H1 (cell line): Measurements from ENCODE around the gene C16orf54.

Experiments
- CREB1 ChIP-seq: IDR thresholded peaks from 2 replicates; pipeline ENCODE4 v1.6.1; 2012; ENCODE audit warnings: inconsistent platforms
- MAFK ChIP-seq: IDR thresholded peaks from 2 replicates; pipeline ENCODE4 v1.6.1; 2012; ENCODE audit warnings: low read depth, mild to moderate bottlenecking, improper control_type of control experiment, low read length
- TF ChIP-seq, protein P1 (sequence below), 3 experiments: IDR thresholded peaks; 1 replicate in 2 of 3; 2 replicates in 1 of 3; pipeline versions ENCODE4 v1.5.1 to v1.6.1; 2011; ENCODE audit warnings: low read length in 3 of 3, mild to moderate bottlenecking in 3 of 3, inconsistent platforms in 2 of 3, low read depth in 1 of 3, moderate library complexity in 1 of 3; ENCODE audit not compliant: insufficient read depth in 1 of 3; ENCODE audit errors: control extremely low read depth in 1 of 3

DNA sequence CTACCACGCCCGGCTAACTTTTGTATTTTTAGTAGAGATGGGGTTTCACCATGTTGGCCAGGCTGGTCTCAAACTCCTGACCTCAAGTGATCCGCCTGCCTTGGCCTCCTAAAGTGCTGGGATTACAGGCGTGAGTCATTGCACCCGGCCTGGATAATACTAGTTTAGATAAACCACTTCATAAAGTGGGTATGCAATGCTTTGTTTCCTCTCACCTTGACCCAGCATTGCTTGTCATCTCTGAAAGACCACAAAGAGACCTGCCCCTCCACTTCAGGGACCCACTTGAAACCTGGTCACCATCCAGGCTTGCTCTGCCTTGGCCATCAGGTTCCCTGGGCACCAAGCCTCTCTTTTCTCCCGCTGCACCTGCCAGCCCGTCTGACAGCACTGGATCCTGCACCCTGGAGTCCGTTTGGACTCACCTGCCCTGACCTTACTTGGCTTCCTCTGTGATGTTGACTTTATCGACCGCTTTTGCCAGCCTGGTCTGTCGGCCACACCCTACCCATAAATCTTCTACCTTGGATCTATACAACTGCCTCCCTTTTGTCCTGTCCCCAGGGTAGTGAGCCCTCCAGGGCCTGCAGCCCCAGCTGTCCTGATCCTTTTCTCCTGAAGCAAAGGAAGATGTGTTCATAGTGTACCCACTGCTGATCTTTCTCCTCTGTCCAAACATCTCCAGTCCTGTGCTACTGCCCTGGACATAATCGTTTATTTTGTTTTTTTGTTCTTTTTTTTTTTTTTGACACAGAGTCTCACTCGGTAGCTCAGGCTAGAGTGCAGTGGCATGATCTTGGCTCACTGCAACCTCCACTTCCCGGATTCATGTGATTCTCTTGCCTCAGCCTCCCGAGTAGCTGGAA lies 19.6 kb upstream of the C16orf54 start:
- TF ChIP-seq, protein P1, sequence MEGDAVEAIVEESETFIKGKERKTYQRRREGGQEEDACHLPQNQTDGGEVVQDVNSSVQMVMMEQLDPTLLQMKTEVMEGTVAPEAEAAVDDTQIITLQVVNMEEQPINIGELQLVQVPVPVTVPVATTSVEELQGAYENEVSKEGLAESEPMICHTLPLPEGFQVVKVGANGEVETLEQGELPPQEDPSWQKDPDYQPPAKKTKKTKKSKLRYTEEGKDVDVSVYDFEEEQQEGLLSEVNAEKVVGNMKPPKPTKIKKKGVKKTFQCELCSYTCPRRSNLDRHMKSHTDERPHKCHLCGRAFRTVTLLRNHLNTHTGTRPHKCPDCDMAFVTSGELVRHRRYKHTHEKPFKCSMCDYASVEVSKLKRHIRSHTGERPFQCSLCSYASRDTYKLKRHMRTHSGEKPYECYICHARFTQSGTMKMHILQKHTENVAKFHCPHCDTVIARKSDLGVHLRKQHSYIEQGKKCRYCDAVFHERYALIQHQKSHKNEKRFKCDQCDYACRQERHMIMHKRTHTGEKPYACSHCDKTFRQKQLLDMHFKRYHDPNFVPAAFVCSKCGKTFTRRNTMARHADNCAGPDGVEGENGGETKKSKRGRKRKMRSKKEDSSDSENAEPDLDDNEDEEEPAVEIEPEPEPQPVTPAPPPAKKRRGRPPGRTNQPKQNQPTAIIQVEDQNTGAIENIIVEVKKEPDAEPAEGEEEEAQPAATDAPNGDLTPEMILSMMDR (IDR thresholded peaks at IDR 0.05; ENCODE audit: control extremely low read depth in 1 of 3, insufficient read depth in 1 of 3, low read depth in 1 of 3, low read length in 3 of 3) = no peak
- TF ChIP-seq MAFK (no peak), CREB1 (no peak)
